IMR-90 (cell line): ENCODE measurements around the gene GALNT9.

Experiments
- BHLHE40 ChIP-seq: fragments of 150-350 bp; IDR thresholded peaks from 2 replicates; pipeline ENCODE4 v1.6.1; 2016; ENCODE audit warnings: mild to moderate bottlenecking, low read depth, low read length
- CTCF ChIP-seq: conservative IDR thresholded peaks from 2 replicates; pipeline ENCODE4 v1.5.1; 2012; ENCODE audit warnings: mild to moderate bottlenecking, low read depth, low read length, improper control_type of control experiment
- POLR2A ChIP-seq: IDR thresholded peaks from 2 replicates; pipeline ENCODE4 v1.6.1; 2012; ENCODE audit warnings: mild to moderate bottlenecking, low read depth, low read length

DNA sequence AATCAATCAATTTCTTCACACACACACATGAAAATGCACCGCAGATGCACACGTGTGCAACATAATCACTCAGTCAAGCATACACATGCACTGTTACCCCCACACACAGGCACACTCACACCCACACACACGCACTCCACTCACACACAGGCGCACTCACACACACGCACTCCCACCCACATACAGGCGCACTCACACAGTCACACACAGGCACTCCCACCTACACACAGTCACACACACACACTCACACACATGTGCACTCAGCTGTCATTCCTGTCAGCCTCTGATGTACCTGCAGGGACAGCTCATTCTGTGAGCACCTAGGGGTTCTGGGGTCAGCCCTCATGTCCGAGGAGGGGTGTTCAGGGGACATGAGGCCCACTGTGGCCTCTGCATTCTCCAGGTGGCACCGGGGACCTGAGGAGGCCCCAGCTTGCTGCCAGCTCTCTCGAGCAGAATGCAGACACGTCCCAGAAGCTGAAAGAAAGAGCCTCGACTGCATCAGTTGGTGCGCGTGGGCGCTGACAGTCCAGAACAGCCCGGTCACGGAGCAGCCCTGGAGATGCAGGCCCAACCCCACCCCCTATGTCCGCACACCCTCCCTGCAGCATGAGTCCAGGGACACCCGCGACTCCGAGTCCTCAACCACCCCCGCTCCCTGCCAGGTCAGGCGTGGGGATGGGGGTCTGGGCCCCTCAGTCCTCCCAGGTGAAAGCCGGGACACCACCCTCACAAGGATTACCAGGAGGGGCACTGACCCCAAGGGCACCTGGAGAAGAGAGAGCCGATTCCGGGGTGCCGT, 115.8 kb downstream of the GALNT9 start:
- TF ChIP-seq POLR2A = no peak
- TF ChIP-seq CTCF = no peak
- TF ChIP-seq BHLHE40 = no peak
